ENCODE data around the gene PRRC2B. TPM values are rescaled to one million over a fixed set of nuclear protein-coding genes. Genes with fewer than 3 reads are reported as not detected.

The PRRC2B gene
- total and polyA plus RNA-seq, 3 donors from 2014 or later, result 111 to 213 (median 175) TPM

- peaks cover 78% of the 10 kb centered on the region for H3K4me1 ChIP-seq
- TF ChIP-seq POLR2A (IDR thresholded peaks at IDR 0.05), result no peak
- no peak for TF ChIP-seq CTCF (IDR thresholded peaks at IDR 0.05)
- peak overlapping the region in 1 of 2 donors; percentile 7 for H3K27ac ChIP-seq
- WGBS, 2 donors, result 25 to 33% methylated on average over 5 of the region's 5 CpGs
- H3K36me3 ChIP-seq (ENCODE audit: low read depth, missing control alignments), result no peaks in the 10 kb centered on the region
- no peak for DNase-seq
- H3K4me3 ChIP-seq, result no peak overlapping the region
- H3K27me3 ChIP-seq, result no peaks in the 10 kb centered on the region
- intact Hi-C loops (cut with DNase I; ENCODE audit: low total_unique reads), result no loop called here
- H3K9me3 ChIP-seq, result no peaks in the 10 kb centered on the region
Observed at GRCh38 chr9:131404581-131404980, 10.7 kb downstream of the PRRC2B start.

- 40 to 65% methylated on average over 7 of the region's 7 CpGs for WGBS, 2 donors
- TF ChIP-seq POLR2A (IDR thresholded peaks at IDR 0.05) (no peak), CTCF (IDR thresholded peaks at IDR 0.05) (no peak)
- intact Hi-C loops (cut with DNase I; ENCODE audit: low total_unique reads), result no loop called here
Observed at GRCh38 chr9:131404987-131405386, 11.1 kb downstream of the PRRC2B start.

GRCh38 chr9:131405428-131405827 is 11.5 kb downstream of the PRRC2B start:
- no peak for DNase-seq
- peaks cover 81% of the 10 kb centered on the region for H3K4me1 ChIP-seq
- no peaks in the 10 kb centered on the region for H3K27me3 ChIP-seq
- peak overlapping the region in 1 of 2 donors; percentile 7 for H3K27ac ChIP-seq
- H3K9me3 ChIP-seq, result no peaks in the 10 kb centered on the region
- intact Hi-C loops (cut with DNase I; ENCODE audit: low total_unique reads), result no loop called here
- TF ChIP-seq POLR2A (IDR thresholded peaks at IDR 0.05), result no peak
- TF ChIP-seq CTCF (IDR thresholded peaks at IDR 0.05), result no peak
- 51 to 65% methylated on average over 5 to 6 of the region's 6 CpGs for WGBS, 2 donors
- H3K4me3 ChIP-seq, result no peak overlapping the region
- H3K36me3 ChIP-seq (ENCODE audit: low read depth, missing control alignments), result no peaks in the 10 kb centered on the region

More at GRCh38 chr9:131404987-131405386, 11.1 kb downstream of the PRRC2B start:
- no peaks in the 10 kb centered on the region for H3K9me3 ChIP-seq
- no peak overlapping the region for H3K4me3 ChIP-seq
- peak; percentile 75 for DNase-seq
- H3K4me1 ChIP-seq, result peaks cover 78% of the 10 kb centered on the region
- H3K36me3 ChIP-seq (ENCODE audit: low read depth, missing control alignments), result no peaks in the 10 kb centered on the region
- no peaks in the 10 kb centered on the region for H3K27me3 ChIP-seq
- peak overlapping the region in 1 of 2 donors; percentile 7 for H3K27ac ChIP-seq

- no peak overlapping the region for H3K4me3 ChIP-seq
- peak overlapping the region in 1 of 2 donors; percentile 72 for H3K27ac ChIP-seq
- intact Hi-C loops (cut with DNase I; ENCODE audit: low total_unique reads), result no loop called here
- H3K36me3 ChIP-seq (ENCODE audit: low read depth, missing control alignments), result no peaks in the 10 kb centered on the region
- H3K9me3 ChIP-seq, result no peaks in the 10 kb centered on the region
- no peak for DNase-seq
- WGBS, 2 donors, result 41 to 54% methylated on average over 7 to 9 of the region's 9 CpGs
- peaks cover 85% of the 10 kb centered on the region for H3K4me1 ChIP-seq
- H3K27me3 ChIP-seq, result no peaks in the 10 kb centered on the region
- TF ChIP-seq CTCF (IDR thresholded peaks at IDR 0.05) (no peak), POLR2A (IDR thresholded peaks at IDR 0.05) (no peak)
Observed at GRCh38 chr9:131405858-131406537, 12.1 kb downstream of the PRRC2B start.

Data from testis (tissue), 3 donors.